Suppressor macrophage (primary cell): ENCODE data around the gene GOLGA7B.
"Not testable (repeated sequence)": the region's sequence is repeated elsewhere in the genome, so short reads cannot be mapped to it uniquely, and the experiment has no call there.

Experiments
- DNase-seq, 4 experiments: peaks; one replicate each; pipeline ENCODE4 v3.0.0-alpha.2; 2020 to 2022

The GOLGA7B gene

DNA sequence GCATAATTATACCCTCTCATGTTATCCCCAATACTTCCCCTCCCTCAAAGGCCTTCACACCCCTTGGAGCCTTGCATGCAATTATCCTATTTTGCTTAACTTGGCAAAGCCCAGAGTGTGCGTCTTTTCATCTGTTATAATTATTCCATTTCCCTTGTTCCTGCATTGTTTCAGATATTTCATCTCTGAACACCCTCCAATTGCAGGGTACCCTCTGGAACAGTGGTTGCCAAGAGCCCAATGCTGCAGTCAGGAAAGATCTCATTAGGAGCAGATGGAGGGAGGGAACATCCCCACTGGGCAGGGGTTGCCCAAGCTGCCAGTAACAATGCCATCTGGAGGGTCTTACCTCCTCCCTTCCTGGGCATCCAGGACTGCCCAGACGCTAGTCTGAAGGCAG lies 18.4 kb upstream of the GOLGA7B start:
- DNase-seq = no peak

- DNase-seq = peak; percentile 41 to 70 (median 65)
These were observed 13.2 kb upstream of the GOLGA7B start for GRCh38 chr10:97836446-97836845.

DNA sequence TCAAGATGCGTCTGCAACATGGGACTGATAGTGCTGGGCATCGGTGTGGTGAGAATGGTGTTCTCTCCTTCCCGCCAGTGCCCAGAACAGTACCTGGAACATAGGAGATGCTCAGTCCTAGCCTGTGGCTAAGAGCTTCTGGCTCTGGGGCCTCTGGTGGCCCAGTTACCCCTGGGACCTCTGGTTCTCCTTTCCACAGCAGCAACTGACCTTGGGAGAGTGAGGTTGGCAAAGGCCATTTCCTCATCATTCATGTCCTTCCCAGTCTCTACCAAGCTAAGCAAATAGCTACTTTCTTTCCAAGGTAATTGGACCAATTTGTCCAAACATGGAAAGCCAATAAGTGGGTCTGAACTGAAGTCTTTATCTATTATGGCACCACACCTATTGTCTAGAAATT lies 11.6 kb upstream of the GOLGA7B start:
- peak in 3 of 4 experiments; percentile 40 to 57 (median 57) for DNase-seq

GRCh38 chr10:97841166-97841565 lies 8.5 kb upstream of the GOLGA7B start:
- DNase-seq = not testable (repeated sequence)

DNA sequence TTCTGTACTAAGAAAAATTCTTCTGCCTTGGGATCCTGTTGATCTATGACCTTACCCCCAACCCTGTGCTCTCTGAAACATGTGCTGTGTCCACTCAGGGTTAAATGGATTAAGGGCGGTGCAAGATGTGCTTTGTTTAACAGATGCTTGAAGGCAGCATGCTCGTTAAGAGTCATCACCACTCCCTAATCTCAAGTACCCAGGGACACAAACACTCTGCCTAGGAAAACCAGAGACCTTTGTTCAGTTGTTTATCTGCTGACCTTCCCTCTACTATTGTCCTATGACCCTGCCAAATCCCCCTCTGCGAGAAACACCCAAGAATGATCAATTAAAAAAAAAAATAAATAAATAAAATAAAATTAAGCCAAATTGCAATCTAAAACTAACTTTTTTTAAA lies 7.5 kb upstream of the GOLGA7B start:
- not testable (repeated sequence) for DNase-seq

GRCh38 chr10:97842656-97843280 lies 6.9 kb upstream of the GOLGA7B start:
- peak; percentile 24 to 68 (median 61) for DNase-seq

- DNase-seq = no peak
These were observed 6.4 kb upstream of the GOLGA7B start for GRCh38 chr10:97843281-97843671.

GRCh38 chr10:97843972-97844371 lies 5.7 kb upstream of the GOLGA7B start:
- DNase-seq = not testable (repeated sequence)

DNA sequence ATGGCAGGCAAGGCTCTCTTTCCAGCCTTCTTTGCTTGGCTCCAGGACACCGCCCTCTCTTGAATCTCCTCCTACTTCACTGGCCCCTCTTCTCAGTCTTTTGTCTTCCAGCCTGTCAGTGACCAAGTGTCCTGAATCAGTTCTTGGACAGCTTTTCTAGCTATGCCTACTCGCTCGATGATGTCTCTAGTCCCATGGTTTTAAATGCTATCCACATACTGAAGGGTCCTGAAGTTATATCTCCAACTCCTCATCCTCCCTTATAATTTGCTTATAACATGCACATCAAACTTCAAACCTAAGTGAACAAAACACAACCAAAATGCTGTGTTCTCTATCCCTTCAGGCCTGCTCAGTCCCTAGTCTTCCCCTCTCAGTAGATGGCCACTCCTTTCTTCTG lies 5.0 kb upstream of the GOLGA7B start:
- DNase-seq = no peak

DNA sequence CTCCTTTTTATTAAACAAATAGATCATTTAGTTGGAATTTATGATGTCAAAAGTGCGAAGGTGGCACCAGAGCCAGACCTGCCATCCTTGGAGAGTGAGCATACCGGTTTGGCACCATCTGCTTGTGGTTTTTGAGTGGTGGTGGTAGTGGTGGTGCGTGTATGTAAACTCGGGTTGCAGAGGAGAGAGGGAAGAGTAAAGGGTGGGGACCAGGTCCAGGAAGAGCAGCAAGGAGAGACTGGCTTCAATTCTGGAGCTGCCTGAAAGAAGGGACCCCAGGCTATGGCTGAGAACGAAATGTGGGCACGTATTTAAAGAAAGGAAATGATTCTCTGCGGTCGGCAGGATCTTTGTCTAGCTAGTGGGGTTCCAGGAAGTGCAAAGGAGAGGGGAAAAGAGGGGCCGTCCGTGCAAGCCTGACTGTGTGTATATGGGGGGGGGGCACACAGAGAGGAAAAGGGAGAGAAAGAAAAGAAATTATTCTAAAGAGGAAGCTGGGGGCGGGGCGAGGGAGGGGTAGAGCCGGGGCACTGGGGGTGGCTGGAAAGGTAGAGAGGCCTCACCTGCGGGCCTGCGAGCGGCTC lies 448 bp upstream of the GOLGA7B start:
- DNase-seq = no peak

DNA sequence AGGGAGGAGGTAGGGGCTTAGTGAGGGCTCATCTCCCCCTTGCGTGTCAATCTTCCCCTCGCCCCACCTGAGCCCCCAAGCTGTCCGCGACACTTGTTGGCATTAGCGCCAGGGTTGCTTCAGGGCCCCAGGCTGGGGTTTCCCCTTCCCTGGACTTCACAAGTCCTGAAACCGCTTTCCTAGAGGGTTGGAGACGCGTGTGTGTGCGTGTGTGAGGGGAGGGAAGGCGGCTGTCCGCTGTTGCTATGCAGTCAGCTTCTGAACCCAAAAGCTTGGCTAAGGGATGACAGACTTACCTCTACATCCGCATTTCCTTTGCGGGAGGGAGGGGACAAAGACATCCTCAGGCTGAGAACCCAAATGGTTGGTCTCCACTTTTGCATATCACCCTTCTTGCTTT lies 803 bp downstream of the GOLGA7B start:
- peak; percentile 38 to 60 (median 48) for DNase-seq

GRCh38 chr10:97851341-97852001 lies 1.8 kb downstream of the GOLGA7B start:
- peak; percentile 71 to 88 (median 85) for DNase-seq

GRCh38 chr10:97852277-97852676 lies 2.6 kb downstream of the GOLGA7B start:
- DNase-seq = no peak

GRCh38 chr10:97852840-97853405 lies 3.3 kb downstream of the GOLGA7B start:
- peak in 3 of 4 experiments; percentile 31 to 44 (median 43) for DNase-seq

DNA sequence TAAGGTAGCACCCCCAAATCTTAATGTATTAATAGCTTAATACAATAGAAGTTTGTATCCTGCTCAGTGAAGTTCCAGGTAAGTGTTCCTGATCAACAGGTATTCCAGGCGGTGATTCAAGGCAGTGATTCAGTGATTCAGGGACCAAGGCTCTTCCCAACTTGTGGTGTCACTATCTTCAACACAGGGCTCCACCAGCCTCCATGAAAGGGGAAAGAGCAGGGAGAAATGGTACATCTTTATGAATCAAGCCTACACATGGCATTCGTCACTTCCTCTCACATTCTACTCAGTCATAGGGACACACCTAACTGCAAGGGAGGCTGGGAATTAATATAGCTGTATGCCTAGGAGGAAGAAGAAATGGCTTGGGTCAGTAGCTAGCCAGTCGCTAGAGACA lies 5.1 kb downstream of the GOLGA7B start:
- peak in 1 of 4 experiments; percentile 44 for DNase-seq

DNA sequence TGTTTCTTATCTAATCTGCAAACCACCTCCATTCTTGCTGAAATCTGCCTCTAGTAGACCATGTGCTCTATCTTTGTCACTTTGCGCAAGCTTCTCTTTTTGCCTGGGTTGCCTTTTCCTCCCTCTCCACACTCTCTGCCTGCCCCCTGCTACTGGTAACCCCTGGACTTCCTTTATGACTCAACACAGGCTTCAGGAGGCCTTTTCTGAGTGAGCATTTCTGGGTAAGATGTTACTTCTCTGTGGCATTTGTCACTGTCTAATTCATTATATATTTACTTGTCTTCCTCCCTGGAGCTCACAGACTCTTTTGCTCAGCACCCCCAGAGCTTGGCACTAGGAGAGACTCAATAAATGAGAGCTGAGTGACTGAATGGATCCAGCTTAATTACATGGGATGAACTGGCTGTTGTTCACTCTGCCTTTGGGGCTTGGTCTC lies 8.4 kb downstream of the GOLGA7B start:
- DNase-seq = peak; percentile 79 to 93 (median 90)

- DNase-seq = peak; percentile 80 to 92 (median 88)
These were observed 11.6 kb downstream of the GOLGA7B start for GRCh38 chr10:97861097-97861750.

DNA sequence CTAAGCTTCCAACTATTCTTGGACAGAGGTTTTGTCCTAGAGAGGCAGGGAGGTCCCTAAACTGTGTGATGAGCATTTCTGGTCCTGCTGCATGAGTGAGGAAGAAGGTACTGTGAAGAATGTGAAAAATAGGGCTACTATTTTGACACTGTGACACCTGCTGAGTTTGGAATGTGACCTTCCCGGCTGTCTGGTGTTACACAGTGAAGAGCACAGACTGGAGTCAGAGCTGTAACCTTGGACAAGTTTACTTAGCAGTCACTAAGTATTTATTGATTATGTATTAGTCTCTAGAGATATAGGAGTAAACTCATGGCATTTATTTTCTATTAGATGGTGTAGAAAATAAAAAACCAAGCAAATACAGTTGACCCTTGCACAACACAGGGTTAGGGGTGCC lies 12.3 kb downstream of the GOLGA7B start:
- no peak for DNase-seq

DNA sequence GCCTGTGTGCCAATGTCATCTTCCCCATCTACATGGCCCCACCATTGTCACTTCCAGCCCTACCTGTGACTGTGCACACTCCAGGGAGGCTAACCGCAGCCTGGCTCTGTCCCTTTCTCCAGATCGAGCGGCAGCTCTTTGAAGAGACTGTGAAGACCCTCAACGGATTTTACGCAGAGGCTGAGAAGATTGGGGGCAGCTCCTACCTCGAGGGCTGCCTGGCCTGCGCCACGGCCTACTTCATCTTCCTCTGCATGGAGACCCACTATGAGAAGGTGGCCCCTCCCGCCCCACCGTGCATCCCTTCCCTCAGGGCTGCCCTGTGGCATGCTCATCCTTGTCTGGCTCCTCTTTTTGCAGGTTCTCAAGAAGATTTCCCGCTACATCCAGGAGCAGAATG lies 14.2 kb downstream of the GOLGA7B start:
- DNase-seq = no peak

DNA sequence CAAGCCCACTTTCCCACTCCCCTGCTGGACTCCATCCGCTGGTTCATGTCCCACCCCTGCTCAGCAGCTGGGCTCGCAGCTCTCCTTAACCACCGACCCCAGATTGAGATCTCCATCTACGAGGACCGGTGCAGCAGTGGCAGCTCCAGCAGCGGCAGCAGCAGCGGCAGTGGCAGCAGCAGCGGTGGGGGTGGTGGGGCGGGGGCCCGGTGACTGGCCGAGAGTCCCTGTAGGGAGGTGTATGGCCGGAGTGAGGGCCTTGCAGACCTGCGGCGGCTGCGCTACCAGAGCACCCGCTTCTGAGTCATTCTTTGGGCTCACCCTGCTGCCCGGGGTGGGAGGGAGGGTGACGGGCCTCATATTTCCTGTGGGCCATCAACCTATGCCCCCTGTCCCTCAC lies 15.8 kb downstream of the GOLGA7B start:
- no peak for DNase-seq

DNA sequence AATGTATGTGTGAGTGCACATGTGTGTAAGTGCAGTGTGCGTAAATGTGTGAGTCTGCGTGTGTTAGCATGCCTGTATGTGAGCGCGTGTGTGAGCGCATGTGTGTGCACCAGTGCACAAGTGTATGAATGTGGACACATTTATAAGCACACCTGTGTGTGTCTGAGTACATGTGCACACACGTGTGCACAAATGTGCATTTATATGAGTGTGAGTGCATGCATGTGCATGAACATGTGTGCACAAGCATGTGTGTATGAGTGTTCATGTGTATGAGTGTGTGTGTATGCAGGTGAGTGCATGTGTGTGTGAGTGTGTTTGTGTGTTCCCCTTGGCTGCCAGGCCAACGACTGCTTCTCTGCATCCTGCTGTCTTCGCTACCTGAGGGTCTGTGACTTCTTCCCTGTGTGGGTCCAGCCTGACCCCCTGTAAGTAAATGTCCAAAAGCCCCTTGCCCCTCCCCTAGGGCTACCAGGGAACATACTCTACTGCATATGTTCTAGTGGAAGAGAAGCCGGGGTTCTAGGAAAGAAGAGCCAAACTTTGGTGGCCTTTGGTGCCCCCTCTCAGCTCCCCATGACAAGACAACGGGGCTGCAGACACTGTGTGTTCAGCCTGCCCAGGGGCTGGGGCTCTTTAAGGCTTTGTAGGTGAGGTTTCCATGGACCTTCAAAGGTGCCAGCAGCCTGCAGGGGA lies 17.0 kb downstream of the GOLGA7B start:
- no peak for DNase-seq

DNA sequence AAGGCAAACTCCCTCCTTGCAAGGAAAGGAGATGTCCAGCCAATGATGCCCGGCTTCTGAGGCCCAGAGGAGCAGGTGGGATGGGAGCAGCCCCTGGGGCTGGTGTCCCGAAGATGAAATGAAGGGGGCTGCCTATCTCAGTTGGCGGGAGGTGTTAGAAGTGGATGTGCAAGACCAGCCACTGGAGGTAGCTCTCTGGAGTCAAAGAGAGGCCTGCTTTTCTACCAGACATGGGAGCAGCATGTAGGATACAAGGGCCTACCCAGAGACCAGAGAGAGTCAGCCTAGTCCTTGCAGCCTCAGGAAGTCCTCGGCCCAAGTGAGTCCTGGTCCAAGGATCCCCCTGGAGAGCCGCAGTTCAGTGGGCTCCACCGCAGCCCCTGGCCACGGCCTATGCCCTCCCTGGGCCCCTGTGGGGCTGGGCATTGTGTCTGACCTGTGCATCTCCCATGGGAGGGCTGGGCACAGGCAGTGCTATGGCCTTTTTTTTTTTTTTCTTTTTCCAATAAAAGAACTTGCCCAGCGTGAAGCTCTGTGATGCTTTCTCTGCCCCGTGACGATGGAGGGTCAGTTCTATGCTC lies 17.7 kb downstream of the GOLGA7B start:
- DNase-seq = no peak
